CD8-positive, alpha-beta memory T cell (primary cell): ENCODE measurements around the gene TMUB1. TPM values are rescaled to one million over a fixed set of nuclear protein-coding genes. Genes with fewer than 3 reads are reported as not detected.

ENCODE experiments used
- CTCF ChIA-PET: fragments of 350-600 bp; sonication (Branson Sonifier 250); formaldehyde crosslinking; loops from one replicate; lab custom pipeline; 2021; ENCODE audit warnings: antibody characterized with exemption; lab: Charles Lee
- POLR2A ChIA-PET: fragments of 350-600 bp; sonication (Branson Sonifier 250); formaldehyde crosslinking; loops from one replicate; lab custom pipeline; 2021; ENCODE audit warnings: antibody characterized with exemption; lab: Charles Lee
- DNase-seq, 5 donors: peaks; one replicate each; pipeline versions ENCODE4 v3.0.0 to v3.0.0-alpha.2; 2020 to 2022; ENCODE audit warnings: mixed read lengths in 1 of 5
- H3K27ac ChIP-seq: one replicate; pipeline ENCODE4 v1.7.0; 2013; ENCODE audit warnings: low read depth, mild to moderate bottlenecking, low read length, moderate library complexity
- H3K27me3 ChIP-seq: 2 replicates; pipeline ENCODE4 v1.7.0; 2013; ENCODE audit warnings: low read length, mild to moderate bottlenecking; ENCODE audit not compliant: insufficient read depth, poor library complexity, severe bottlenecking
- H3K36me3 ChIP-seq: 2 replicates; pipeline ENCODE4 v1.7.0; 2013; ENCODE audit warnings: mild to moderate bottlenecking, low read length, moderate library complexity; ENCODE audit not compliant: insufficient read depth
- H3K4me1 ChIP-seq: 2 replicates; pipeline ENCODE4 v1.7.0; 2013; ENCODE audit warnings: mild to moderate bottlenecking, low read length, moderate library complexity; ENCODE audit not compliant: insufficient read depth
- H3K4me3 ChIP-seq: 2 replicates; pipeline ENCODE4 v1.7.0; 2013; ENCODE audit warnings: mild to moderate bottlenecking, low read length
- H3K9me3 ChIP-seq: 2 replicates; pipeline ENCODE4 v1.7.0; 2013; ENCODE audit warnings: mild to moderate bottlenecking, low read length
- H3K27ac Mint-ChIP-seq, 8 donors: one replicate each; pipeline ENCODE4 v1.8.0; 2020 to 2021; ENCODE audit warnings: mixed read lengths in 8 of 8, mild to moderate bottlenecking in 6 of 8, inconsistent platforms in 3 of 8, moderate library complexity in 3 of 8
- H3K27me3 Mint-ChIP-seq, 2 donors: one replicate each; pipeline ENCODE4 v1.8.0; 2020 to 2021; ENCODE audit warnings: mixed read lengths in 2 of 2, mild to moderate bottlenecking in 1 of 2, moderate library complexity in 1 of 2
- H3K36me3 Mint-ChIP-seq, 3 donors: one replicate each; pipeline ENCODE4 v1.8.0; 2020 to 2021; ENCODE audit warnings: mixed read lengths in 3 of 3, inconsistent platforms in 1 of 3, mild to moderate bottlenecking in 1 of 3
- H3K4me1 Mint-ChIP-seq, 3 donors: one replicate each; pipeline ENCODE4 v1.8.0; 2020 to 2021; ENCODE audit warnings: mixed read lengths in 3 of 3, inconsistent platforms in 1 of 3, mild to moderate bottlenecking in 1 of 3
- H3K4me3 Mint-ChIP-seq, 7 donors: one replicate each; pipeline ENCODE4 v1.8.0; 2020 to 2021; ENCODE audit warnings: mixed read lengths in 7 of 7, mild to moderate bottlenecking in 6 of 7, moderate library complexity in 4 of 7, inconsistent platforms in 2 of 7
- H3K9me3 Mint-ChIP-seq, 5 donors: one replicate each; pipeline ENCODE4 v1.8.0; 2020 to 2022; ENCODE audit warnings: mixed read lengths in 5 of 5, mild to moderate bottlenecking in 3 of 5, moderate library complexity in 2 of 5, inconsistent platforms in 1 of 5
- polyA plus RNA-seq: library from polyadenylated mRNA; unstranded; fragments of 300-500 nt; fragmentation: Illumina TruSeq; gene quantifications from one replicate; pipeline ENCODE4 v1.2.3, GENCODE V29; 2021
- total RNA-seq, 2 experiments: library from RNA; stranded (reverse); gene quantifications; one replicate each; pipeline ENCODE4 v1.2.3, GENCODE V29; 2021

TMUB1 gene
- total and polyA plus RNA-seq, 3 experiments from 2014 or later, result 69.7 to 83.5 (median 81.7) TPM

- ChIA-PET CTCF (interaction anchor here (1.5 kb wide), 1 partner anchor 27 kb away, joined by 3 read pairs; the partner anchor contains the start of gene TMUB1), POLR2A (no interaction called here)
- Mint-ChIP-seq H3K4me1 (peaks cover 23 to 49% (median 34%) of the 10 kb centered on the region in 3 donors), H3K4me3 (peak overlapping the region in 6 of 7 donors; percentile 49 to 95 (median 91)), H3K36me3 (peaks cover 0 to 14% (median 1%) of the 10 kb centered on the region in 3 donors), H3K27me3 (peaks cover 2 to 4% of the 10 kb centered on the region in 2 donors), H3K9me3 (no peaks in the 10 kb centered on the region), H3K27ac (peak overlapping the region in 2 of 8 donors; percentile 12 to 60)
- H3K36me3 ChIP-seq, result no peaks in the 10 kb centered on the region
- peaks cover 39% of the 10 kb centered on the region for H3K4me1 ChIP-seq
- H3K4me3 ChIP-seq, result no peak overlapping the region
- no peak overlapping the region for H3K27ac ChIP-seq
- H3K9me3 ChIP-seq, result no peaks in the 10 kb centered on the region
- no peak for DNase-seq
- H3K27me3 ChIP-seq, result no peaks in the 10 kb centered on the region
Observed at GRCh38 chr7:151056283-151056665, 27.0 kb downstream of the TMUB1 start.

- no peaks in the 10 kb centered on the region for H3K36me3 ChIP-seq
- H3K4me1 ChIP-seq, result peaks cover 20% of the 10 kb centered on the region
- no peaks in the 10 kb centered on the region for H3K9me3 Mint-ChIP-seq
- H3K27me3 Mint-ChIP-seq, result peaks cover 4 to 7% of the 10 kb centered on the region in 2 donors
- H3K4me1 Mint-ChIP-seq, result peaks cover 12 to 31% (median 19%) of the 10 kb centered on the region in 3 donors
- H3K27ac Mint-ChIP-seq, result no peak overlapping the region
- H3K36me3 Mint-ChIP-seq, result peaks cover 0 to 11% (median 1%) of the 10 kb centered on the region in 3 donors
- ChIA-PET POLR2A (no interaction called here), CTCF (no interaction called here)
- H3K4me3 Mint-ChIP-seq, result peak overlapping the region in 1 of 7 donors; percentile 56
- no peak for DNase-seq
- H3K27ac ChIP-seq, result no peak overlapping the region
- H3K4me3 ChIP-seq, result no peak overlapping the region
- H3K27me3 ChIP-seq, result no peaks in the 10 kb centered on the region
- H3K9me3 ChIP-seq, result no peaks in the 10 kb centered on the region
Observed at GRCh38 chr7:151053751-151054150, 29.5 kb downstream of the TMUB1 start.

GRCh38 chr7:151053096-151053495 lies 30.2 kb downstream of the TMUB1 start:
- Histone ChIP-seq H3K27me3 (no peaks in the 10 kb centered on the region), H3K9me3 (no peaks in the 10 kb centered on the region), H3K36me3 (no peaks in the 10 kb centered on the region), H3K4me1 (peaks cover 14% of the 10 kb centered on the region), H3K27ac (no peak overlapping the region), H3K4me3 (no peak overlapping the region)
- Mint-ChIP-seq H3K4me3 (no peak overlapping the region), H3K36me3 (peaks cover 0 to 8% (median 1%) of the 10 kb centered on the region in 3 donors), H3K9me3 (no peaks in the 10 kb centered on the region), H3K4me1 (peaks cover 9 to 26% (median 14%) of the 10 kb centered on the region in 3 donors), H3K27ac (no peak overlapping the region), H3K27me3 (peaks cover 4 to 7% of the 10 kb centered on the region in 2 donors)
- POLR2A ChIA-PET, result interaction anchor here (0.5 kb wide), 1 partner anchor 27 kb away, joined by 3 read pairs; the partner anchor contains the start of gene FASTK
- no peak for DNase-seq
- CTCF ChIA-PET, result interaction anchor here (1.0 to 1.8 kb wide), 2 partner anchors 25 to 27 kb away, joined by 3 to 4 read pairs; partner anchors contain the start of genes ABCB8 and FASTK

GRCh38 chr7:151051108-151051507 lies 32.2 kb downstream of the TMUB1 start:
- H3K27ac ChIP-seq, result no peak overlapping the region
- no peaks in the 10 kb centered on the region for H3K36me3 ChIP-seq
- H3K27me3 ChIP-seq, result no peaks in the 10 kb centered on the region
- Mint-ChIP-seq H3K36me3 (peaks cover 0 to 5% (median 1%) of the 10 kb centered on the region in 3 donors), H3K4me3 (no peak overlapping the region), H3K27me3 (peaks cover 4 to 7% of the 10 kb centered on the region in 2 donors), H3K9me3 (no peaks in the 10 kb centered on the region), H3K4me1 (peaks cover 2 to 10% (median 4%) of the 10 kb centered on the region in 3 donors), H3K27ac (no peak overlapping the region)
- ChIA-PET CTCF (interaction anchor here (1.7 kb wide), 1 partner anchor 33 kb away, joined by 7 read pairs; no protein-coding TSS in a partner anchor), POLR2A (interaction anchor here (0.5 kb wide), 1 partner anchor 205 kb away, joined by 3 read pairs; no protein-coding TSS in a partner anchor)
- H3K4me1 ChIP-seq, result peaks cover 5% of the 10 kb centered on the region
- DNase-seq, result peak; percentile 26 to 70 (median 58)
- no peak overlapping the region for H3K4me3 ChIP-seq
- no peaks in the 10 kb centered on the region for H3K9me3 ChIP-seq

- no peak overlapping the region for H3K27ac Mint-ChIP-seq
- H3K4me1 Mint-ChIP-seq, result peaks cover 2 to 10% (median 4%) of the 10 kb centered on the region in 3 donors
- no peak for DNase-seq
- peaks cover 0 to 13% (median 1%) of the 10 kb centered on the region in 3 donors for H3K36me3 Mint-ChIP-seq
- H3K27ac ChIP-seq, result no peak overlapping the region
- H3K27me3 Mint-ChIP-seq, result peaks cover 4 to 7% of the 10 kb centered on the region in 2 donors
- no peaks in the 10 kb centered on the region for H3K27me3 ChIP-seq
- no peaks in the 10 kb centered on the region for H3K9me3 ChIP-seq
- no peak overlapping the region for H3K4me3 ChIP-seq
- CTCF ChIA-PET, result no interaction called here
- H3K4me3 Mint-ChIP-seq, result no peak overlapping the region
- H3K36me3 ChIP-seq, result peaks cover 3% of the 10 kb centered on the region
- peaks cover 5% of the 10 kb centered on the region for H3K4me1 ChIP-seq
- POLR2A ChIA-PET, result no interaction called here
- no peaks in the 10 kb centered on the region for H3K9me3 Mint-ChIP-seq
Observed at GRCh38 chr7:151048911-151049463, 34.3 kb downstream of the TMUB1 start.

GRCh38 chr7:151047976-151048815 lies 35.1 kb downstream of the TMUB1 start, which contains the start of gene ASIC3:
ASIC3 (plus strand) TSS chr7:151048531; CDS start chr7:151048886, 355 bp downstream.
- Mint-ChIP-seq H3K27me3 (peaks cover 4 to 7% of the 10 kb centered on the region in 2 donors), H3K4me1 (peaks cover 2 to 10% (median 4%) of the 10 kb centered on the region in 3 donors), H3K4me3 (no peak within 1 kb of the TSS), H3K36me3 (peaks cover 0 to 14% (median 1%) of the 10 kb centered on the region in 3 donors), H3K9me3 (no peaks in the 10 kb centered on the region), H3K27ac (peak within 1 kb of the TSS in 2 of 8 donors; percentile 24 to 52)
- no peak for DNase-seq
- CTCF ChIA-PET, result interaction anchor here (0.9 kb wide), 1 partner anchor 76 kb away, joined by 3 read pairs; no protein-coding TSS in a partner anchor
- POLR2A ChIA-PET, result no interaction called here
- no peak within 1 kb of the TSS for H3K4me3 ChIP-seq
- H3K4me1 ChIP-seq, result peaks cover 2% of the 10 kb centered on the region
- H3K27ac ChIP-seq, result no peak within 1 kb of the TSS
- no peaks in the 10 kb centered on the region for H3K9me3 ChIP-seq
- H3K27me3 ChIP-seq, result no peaks in the 10 kb centered on the region
- peaks cover 3% of the 10 kb centered on the region for H3K36me3 ChIP-seq

- Mint-ChIP-seq H3K27me3 (peaks cover 0 to 5% of the 10 kb centered on the region in 2 donors), H3K36me3 (peaks cover 0 to 18% (median 0%) of the 10 kb centered on the region in 3 donors), H3K4me1 (peaks cover 0 to 4% (median 0%) of the 10 kb centered on the region in 3 donors), H3K4me3 (no peak overlapping the region), H3K9me3 (no peaks in the 10 kb centered on the region), H3K27ac (peak overlapping the region in 2 of 8 donors; percentile 14 to 81)
- CTCF ChIA-PET, result interaction anchor here (1.3 kb wide), 1 partner anchor 29 kb away, joined by 6 read pairs; no protein-coding TSS in a partner anchor
- H3K4me3 ChIP-seq, result no peak overlapping the region
- DNase-seq, result no peak
- no peaks in the 10 kb centered on the region for H3K9me3 ChIP-seq
- peaks cover 3% of the 10 kb centered on the region for H3K36me3 ChIP-seq
- POLR2A ChIA-PET, result no interaction called here
- no peaks in the 10 kb centered on the region for H3K27me3 ChIP-seq
- no peaks in the 10 kb centered on the region for H3K4me1 ChIP-seq
- no peak overlapping the region for H3K27ac ChIP-seq
Observed at GRCh38 chr7:151046603-151047573, 36.4 kb downstream of the TMUB1 start.
